SK-N-SH (cell line): Measurements from ENCODE around the gene LTBP1.

ENCODE experiments used
- EZH2phosphoT487 ChIP-seq: fragments of 200-600 bp; sonication (generic); IDR thresholded peaks from 2 replicates; pipeline ENCODE4 v1.6.1; 2017; ENCODE audit warnings: low read depth, mixed run types, mild to moderate bottlenecking, antibody characterized with exemption, moderate library complexity, borderline replicate concordance
- PBX3 ChIP-seq: IDR thresholded peaks from 2 replicates; pipeline ENCODE4; 2012
- RCOR1 ChIP-seq: fragments of 150-350 bp; IDR thresholded peaks from 2 replicates; pipeline ENCODE4 v1.6.1; 2017; ENCODE audit warnings: antibody characterized with exemption, low read length
- TF ChIP-seq, protein P1 (sequence below): fragments of 200-600 bp; sonication (generic); IDR thresholded peaks from 2 replicates; pipeline ENCODE4 v1.6.1; 2017; ENCODE audit warnings: antibody characterized with exemption, mild to moderate bottlenecking, moderate library complexity

DNA sequence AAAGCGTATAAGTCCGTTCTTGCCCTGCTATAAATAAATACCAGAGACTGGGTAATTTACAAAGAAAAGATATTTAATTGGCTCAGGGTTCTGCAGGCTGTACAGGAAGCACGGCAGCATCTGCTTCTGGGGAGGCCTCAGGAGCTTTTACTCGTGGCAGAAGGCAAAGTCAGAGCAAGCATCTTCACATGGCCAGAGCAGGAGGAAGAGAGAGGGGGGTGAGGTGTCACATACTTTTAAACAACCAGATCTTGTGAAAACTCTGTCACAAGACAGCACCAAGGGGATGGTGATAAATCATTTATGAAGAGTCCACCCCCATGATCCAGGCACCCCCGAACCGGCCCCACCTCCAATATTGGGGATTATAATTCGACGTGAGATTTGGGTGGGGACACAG is 130.6 kb downstream of the LTBP1 start:
- TF ChIP-seq, protein P1, sequence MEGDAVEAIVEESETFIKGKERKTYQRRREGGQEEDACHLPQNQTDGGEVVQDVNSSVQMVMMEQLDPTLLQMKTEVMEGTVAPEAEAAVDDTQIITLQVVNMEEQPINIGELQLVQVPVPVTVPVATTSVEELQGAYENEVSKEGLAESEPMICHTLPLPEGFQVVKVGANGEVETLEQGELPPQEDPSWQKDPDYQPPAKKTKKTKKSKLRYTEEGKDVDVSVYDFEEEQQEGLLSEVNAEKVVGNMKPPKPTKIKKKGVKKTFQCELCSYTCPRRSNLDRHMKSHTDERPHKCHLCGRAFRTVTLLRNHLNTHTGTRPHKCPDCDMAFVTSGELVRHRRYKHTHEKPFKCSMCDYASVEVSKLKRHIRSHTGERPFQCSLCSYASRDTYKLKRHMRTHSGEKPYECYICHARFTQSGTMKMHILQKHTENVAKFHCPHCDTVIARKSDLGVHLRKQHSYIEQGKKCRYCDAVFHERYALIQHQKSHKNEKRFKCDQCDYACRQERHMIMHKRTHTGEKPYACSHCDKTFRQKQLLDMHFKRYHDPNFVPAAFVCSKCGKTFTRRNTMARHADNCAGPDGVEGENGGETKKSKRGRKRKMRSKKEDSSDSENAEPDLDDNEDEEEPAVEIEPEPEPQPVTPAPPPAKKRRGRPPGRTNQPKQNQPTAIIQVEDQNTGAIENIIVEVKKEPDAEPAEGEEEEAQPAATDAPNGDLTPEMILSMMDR = no peak
- TF ChIP-seq EZH2phosphoT487 (no peak), RCOR1 (no peak), PBX3 (no peak)
